Measurements from ENCODE around the gene CHMP5.

Gene CHMP5

DNA sequence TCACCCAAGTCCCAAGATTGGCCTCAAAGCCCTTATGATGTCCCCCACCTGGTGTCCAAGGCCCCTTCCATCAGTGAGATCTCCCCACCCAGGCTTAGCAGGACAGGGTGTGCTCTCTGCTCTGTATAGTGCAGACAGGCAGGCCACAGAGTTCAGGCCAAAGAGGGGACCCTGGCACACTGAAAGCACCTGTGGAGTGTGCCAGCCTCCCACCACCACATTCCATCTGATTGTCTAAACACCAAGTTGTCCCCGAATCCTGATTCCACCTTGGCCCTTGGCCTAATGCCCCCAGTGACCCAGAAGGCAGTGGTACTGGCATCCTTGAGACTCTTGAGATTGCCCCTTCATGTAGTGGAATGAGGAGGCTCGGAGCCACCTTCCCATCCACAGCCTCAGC is 19.5 kb upstream of the CHMP5 start:
- H3K4me1 ChIP-seq (ENCODE audit: control insufficient read depth, insufficient read depth, low read length): no peaks in the 10 kb centered on the region
- peaks cover 7% of the 10 kb centered on the region; the same call in 1 of the 2 replicates for H3K36me3 ChIP-seq (ENCODE audit: control insufficient read depth, insufficient read depth, low read length)
- H3K9me3 ChIP-seq (ENCODE audit: control insufficient read depth, insufficient read depth, low read length): no peaks in the 10 kb centered on the region
- no peak overlapping the region for H3K4me3 ChIP-seq (ENCODE audit: low read depth, low read length)
- no peaks in the 10 kb centered on the region for H3K27me3 ChIP-seq (ENCODE audit: control insufficient read depth, insufficient read depth, low read length)
- H3K27ac ChIP-seq (ENCODE audit: low read depth, low read length): no peak overlapping the region
- H3K9ac ChIP-seq (ENCODE audit: low read depth, low read length): no peak overlapping the region

DNA sequence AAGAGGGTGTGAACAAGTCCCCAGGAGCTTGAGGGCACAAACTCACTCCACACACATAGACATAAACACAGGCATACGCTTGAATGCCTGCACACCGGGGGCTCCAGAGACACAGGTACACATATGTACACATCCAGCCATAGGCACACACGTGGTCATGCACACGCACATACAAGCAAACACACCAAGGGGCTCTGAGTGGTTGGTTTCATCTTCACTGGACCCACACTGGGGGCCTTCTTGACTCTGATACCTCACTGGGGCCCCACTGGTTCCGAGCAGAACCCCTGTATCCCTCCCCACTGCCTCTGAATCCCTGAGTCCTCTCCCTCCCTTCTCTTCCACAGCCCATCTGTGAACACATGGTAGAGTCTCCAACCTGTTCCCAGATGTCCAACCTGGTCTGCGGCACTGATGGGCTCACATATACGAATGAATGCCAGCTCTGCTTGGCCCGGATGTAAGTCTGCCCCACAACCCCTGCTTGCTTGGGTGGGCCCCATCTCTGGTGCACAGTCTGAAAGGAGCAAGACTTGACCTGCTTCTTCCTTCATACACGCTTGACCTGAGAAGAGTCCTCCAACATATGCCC is 18.5 kb upstream of the CHMP5 start:
- no peak overlapping the region for H3K27ac ChIP-seq (ENCODE audit: low read depth, low read length)
- H3K4me1 ChIP-seq (ENCODE audit: control insufficient read depth, insufficient read depth, low read length): no peaks in the 10 kb centered on the region
- no peaks in the 10 kb centered on the region for H3K27me3 ChIP-seq (ENCODE audit: control insufficient read depth, insufficient read depth, low read length)
- no peak overlapping the region for H3K9ac ChIP-seq (ENCODE audit: low read depth, low read length)
- no peak overlapping the region for H3K4me3 ChIP-seq (ENCODE audit: low read depth, low read length)
- H3K36me3 ChIP-seq (ENCODE audit: control insufficient read depth, insufficient read depth, low read length): peaks cover 11% of the 10 kb centered on the region; the same call in 1 of the 2 replicates
- H3K9me3 ChIP-seq (ENCODE audit: control insufficient read depth, insufficient read depth, low read length): no peaks in the 10 kb centered on the region

DNA sequence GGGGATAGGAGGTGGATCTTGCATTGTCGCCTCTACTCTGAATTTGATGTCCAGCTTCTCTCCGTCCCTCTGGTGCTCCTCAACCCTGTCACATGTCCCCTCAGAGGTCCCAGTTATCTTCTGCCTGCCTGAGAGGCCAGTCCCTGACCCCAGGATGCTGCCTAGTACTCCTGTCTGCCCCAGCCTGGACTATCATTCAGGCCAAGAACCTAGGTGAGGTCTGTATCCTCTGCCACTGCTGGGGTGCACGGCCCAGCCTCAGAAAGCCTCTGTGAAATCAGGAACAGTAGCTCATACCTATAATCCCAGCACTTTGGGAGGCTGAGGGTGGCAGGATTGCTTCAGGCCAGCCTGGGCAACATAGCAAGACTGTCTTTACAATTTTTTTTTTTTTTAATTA is 16.2 kb upstream of the CHMP5 start:
- Histone ChIP-seq H3K9ac (ENCODE audit: low read depth, low read length) (no peak overlapping the region), H3K27ac (ENCODE audit: low read depth, low read length) (no peak overlapping the region), H3K4me1 (ENCODE audit: control insufficient read depth, insufficient read depth, low read length) (no peaks in the 10 kb centered on the region), H3K4me3 (ENCODE audit: low read depth, low read length) (no peak overlapping the region), H3K27me3 (ENCODE audit: control insufficient read depth, insufficient read depth, low read length) (no peaks in the 10 kb centered on the region), H3K9me3 (ENCODE audit: control insufficient read depth, insufficient read depth, low read length) (no peaks in the 10 kb centered on the region), H3K36me3 (ENCODE audit: control insufficient read depth, insufficient read depth, low read length) (peaks cover 24% of the 10 kb centered on the region)

DNA sequence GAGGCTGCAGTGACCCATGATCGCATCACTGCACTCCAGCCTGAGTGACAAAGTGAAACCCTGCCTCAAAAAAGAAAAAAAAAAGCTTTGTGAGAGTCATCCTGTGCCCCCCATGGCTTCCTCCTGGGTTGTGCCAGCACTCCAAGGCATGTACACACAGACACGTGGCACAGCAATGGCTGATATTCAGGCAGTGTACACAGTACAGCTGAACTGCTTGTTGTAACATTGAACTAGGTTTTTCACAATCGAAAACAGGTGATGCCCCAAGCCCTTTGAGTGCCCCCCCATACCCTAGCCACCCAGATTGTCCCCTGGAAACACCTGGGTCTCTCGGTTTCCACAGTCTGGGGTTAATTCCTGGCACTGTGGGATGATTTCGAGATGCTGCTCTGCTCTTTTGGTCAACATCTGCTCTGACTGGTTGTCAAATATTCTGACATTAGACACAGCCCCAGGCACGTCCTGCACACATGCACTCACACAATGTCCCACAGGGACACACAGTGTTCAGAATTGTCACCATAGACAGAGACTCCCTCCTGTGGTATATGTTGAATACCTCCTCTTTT is 15.7 kb upstream of the CHMP5 start:
- Histone ChIP-seq H3K9me3 (ENCODE audit: control insufficient read depth, insufficient read depth, low read length) (no peaks in the 10 kb centered on the region), H3K4me3 (ENCODE audit: low read depth, low read length) (no peak overlapping the region), H3K9ac (ENCODE audit: low read depth, low read length) (no peak overlapping the region), H3K27ac (ENCODE audit: low read depth, low read length) (no peak overlapping the region), H3K36me3 (ENCODE audit: control insufficient read depth, insufficient read depth, low read length) (peaks cover 29% of the 10 kb centered on the region), H3K4me1 (ENCODE audit: control insufficient read depth, insufficient read depth, low read length) (no peaks in the 10 kb centered on the region), H3K27me3 (ENCODE audit: control insufficient read depth, insufficient read depth, low read length) (no peaks in the 10 kb centered on the region)

DNA sequence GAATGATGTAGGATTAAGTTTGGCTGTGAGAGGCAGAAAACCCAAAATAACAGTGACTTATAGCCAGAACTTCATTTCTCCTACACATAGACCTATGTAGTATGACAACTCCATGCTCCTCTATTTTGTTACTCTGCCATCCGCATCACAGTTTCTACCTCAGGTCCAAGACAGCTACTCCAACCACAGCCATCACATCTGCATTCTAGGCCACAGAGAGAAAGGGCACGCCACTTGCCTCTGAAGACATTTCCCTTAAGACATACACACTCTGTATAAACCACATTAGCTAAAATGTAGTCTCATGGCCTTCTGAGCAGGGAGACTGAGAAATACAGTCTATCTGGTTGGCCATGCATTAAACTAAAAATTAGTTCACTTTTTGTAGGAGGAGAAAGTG is 14.9 kb upstream of the CHMP5 start:
- H3K4me3 ChIP-seq (ENCODE audit: low read depth, low read length): no peak overlapping the region

DNA sequence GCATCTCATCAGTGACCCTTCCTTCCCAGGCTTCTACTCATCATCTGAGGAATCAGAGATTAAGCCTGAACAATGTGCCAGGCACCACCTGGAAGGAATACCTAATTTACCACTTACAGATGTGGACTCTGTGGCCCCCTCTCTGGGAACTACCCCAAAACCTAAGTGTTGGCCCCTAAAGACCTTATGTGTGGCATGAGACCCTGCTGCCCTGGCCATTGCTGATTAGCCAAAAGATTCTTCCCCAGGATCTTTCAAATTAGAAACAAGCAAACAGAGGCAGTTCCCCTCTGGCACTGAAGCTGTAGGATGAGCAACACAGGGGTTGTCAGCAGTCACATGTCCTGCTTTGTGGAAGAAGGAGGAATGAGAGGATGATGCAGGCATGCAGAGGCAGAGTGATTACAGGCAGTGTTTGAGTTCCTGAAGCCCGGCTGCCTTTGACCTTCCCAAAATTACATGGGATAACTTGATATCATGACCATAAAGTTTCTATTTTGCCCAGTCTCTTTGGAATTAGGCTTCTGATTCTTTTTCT is 14.3 kb upstream of the CHMP5 start:
- no peak overlapping the region for H3K9ac ChIP-seq (ENCODE audit: low read depth, low read length)
- no peaks in the 10 kb centered on the region for H3K27me3 ChIP-seq (ENCODE audit: control insufficient read depth, insufficient read depth, low read length)
- no peaks in the 10 kb centered on the region for H3K9me3 ChIP-seq (ENCODE audit: control insufficient read depth, insufficient read depth, low read length)
- H3K4me3 ChIP-seq (ENCODE audit: low read depth, low read length): no peak overlapping the region
- no peak overlapping the region for H3K27ac ChIP-seq (ENCODE audit: low read depth, low read length)
- H3K4me1 ChIP-seq (ENCODE audit: control insufficient read depth, insufficient read depth, low read length): no peaks in the 10 kb centered on the region
- peaks cover 43% of the 10 kb centered on the region for H3K36me3 ChIP-seq (ENCODE audit: control insufficient read depth, insufficient read depth, low read length)

More for the DNA sequence above, 14.9 kb upstream of the CHMP5 start:
- H3K27me3 ChIP-seq (ENCODE audit: control insufficient read depth, insufficient read depth, low read length): no peaks in the 10 kb centered on the region
- no peaks in the 10 kb centered on the region for H3K9me3 ChIP-seq (ENCODE audit: control insufficient read depth, insufficient read depth, low read length)
- no peak overlapping the region for H3K9ac ChIP-seq (ENCODE audit: low read depth, low read length)
- no peak overlapping the region for H3K27ac ChIP-seq (ENCODE audit: low read depth, low read length)
- H3K4me1 ChIP-seq (ENCODE audit: control insufficient read depth, insufficient read depth, low read length): no peaks in the 10 kb centered on the region
- peaks cover 38% of the 10 kb centered on the region for H3K36me3 ChIP-seq (ENCODE audit: control insufficient read depth, insufficient read depth, low read length)

DNA sequence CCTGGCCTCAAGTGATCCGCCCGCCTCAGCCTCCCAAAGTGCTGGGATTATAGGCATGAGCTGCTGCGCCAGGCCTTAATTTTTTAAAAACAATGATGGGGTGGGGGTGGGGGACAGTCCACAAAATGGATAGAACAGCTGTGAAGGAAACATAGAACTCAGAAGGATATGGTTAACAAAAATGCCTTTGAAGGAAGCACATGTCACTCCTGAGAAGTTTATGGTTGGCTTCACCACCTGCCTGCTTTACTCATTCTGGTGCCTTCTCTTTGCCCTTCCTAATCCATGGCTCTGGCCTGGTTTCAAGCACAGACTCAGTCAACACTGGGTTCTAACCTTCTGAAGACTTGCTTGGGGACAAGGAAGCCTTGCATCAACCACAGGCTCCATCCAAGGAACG is 10.6 kb upstream of the CHMP5 start:
- peaks cover 78% of the 10 kb centered on the region for H3K36me3 ChIP-seq (ENCODE audit: control insufficient read depth, insufficient read depth, low read length)

DNA sequence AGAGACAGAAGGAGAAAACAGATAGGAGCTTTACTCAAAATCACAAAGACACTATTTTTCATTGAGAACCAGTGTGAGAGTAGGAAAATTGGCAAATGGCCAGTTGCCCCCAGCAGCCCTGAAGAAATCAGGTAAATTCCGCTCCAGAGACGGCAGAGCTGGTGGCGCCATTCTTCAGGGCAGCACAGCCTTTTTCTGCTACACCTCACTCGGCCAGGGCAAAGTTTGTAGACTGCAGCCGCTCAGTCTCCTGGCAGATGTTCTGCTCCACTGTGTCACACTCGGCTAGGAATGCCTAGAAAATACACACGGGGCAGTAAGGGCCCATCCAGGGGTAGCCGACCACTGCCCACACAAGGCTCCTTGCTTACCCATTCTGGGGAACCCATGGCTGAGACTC is 9.8 kb upstream of the CHMP5 start:
- Histone ChIP-seq H3K27ac (ENCODE audit: low read depth, low read length) (no peak overlapping the region), H3K36me3 (ENCODE audit: control insufficient read depth, insufficient read depth, low read length) (peaks cover 82% of the 10 kb centered on the region)

More for the DNA sequence above, 10.6 kb upstream of the CHMP5 start:
- Histone ChIP-seq H3K27ac (ENCODE audit: low read depth, low read length) (no peak overlapping the region), H3K4me1 (ENCODE audit: control insufficient read depth, insufficient read depth, low read length) (no peaks in the 10 kb centered on the region), H3K27me3 (ENCODE audit: control insufficient read depth, insufficient read depth, low read length) (no peaks in the 10 kb centered on the region), H3K9me3 (ENCODE audit: control insufficient read depth, insufficient read depth, low read length) (no peaks in the 10 kb centered on the region), H3K9ac (ENCODE audit: low read depth, low read length) (no peak overlapping the region), H3K4me3 (ENCODE audit: low read depth, low read length) (no peak overlapping the region)

DNA sequence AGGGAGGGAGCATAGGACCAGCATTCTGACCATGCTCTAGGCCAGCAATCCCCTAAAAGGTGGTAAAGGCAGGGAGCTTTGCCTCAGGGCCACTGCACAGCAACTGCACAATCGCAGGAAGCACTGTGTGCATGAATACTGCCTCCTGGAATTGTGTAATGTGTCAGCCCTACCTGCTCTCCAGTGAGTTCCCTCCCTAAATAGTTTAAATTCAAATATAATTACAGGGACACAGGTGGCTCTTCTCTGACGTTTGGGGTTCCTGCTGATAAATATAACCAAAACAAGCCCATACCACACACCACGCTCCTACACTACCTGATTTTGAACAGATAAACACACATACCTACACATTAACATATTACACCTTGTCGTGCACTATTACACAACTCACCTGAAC is 9.4 kb upstream of the CHMP5 start:
- H3K9ac ChIP-seq (ENCODE audit: low read depth, low read length): no peak overlapping the region
- H3K27me3 ChIP-seq (ENCODE audit: control insufficient read depth, insufficient read depth, low read length): no peaks in the 10 kb centered on the region
- no peaks in the 10 kb centered on the region for H3K4me1 ChIP-seq (ENCODE audit: control insufficient read depth, insufficient read depth, low read length)
- no peaks in the 10 kb centered on the region for H3K9me3 ChIP-seq (ENCODE audit: control insufficient read depth, insufficient read depth, low read length)
- peaks cover 82% of the 10 kb centered on the region for H3K36me3 ChIP-seq (ENCODE audit: control insufficient read depth, insufficient read depth, low read length)
- no peak overlapping the region for H3K27ac ChIP-seq (ENCODE audit: low read depth, low read length)
- H3K4me3 ChIP-seq (ENCODE audit: low read depth, low read length): no peak overlapping the region

More for the DNA sequence above, 9.8 kb upstream of the CHMP5 start:
- Histone ChIP-seq H3K27me3 (ENCODE audit: control insufficient read depth, insufficient read depth, low read length) (no peaks in the 10 kb centered on the region), H3K9ac (ENCODE audit: low read depth, low read length) (no peak overlapping the region), H3K9me3 (ENCODE audit: control insufficient read depth, insufficient read depth, low read length) (no peaks in the 10 kb centered on the region), H3K4me3 (ENCODE audit: low read depth, low read length) (no peak overlapping the region), H3K4me1 (ENCODE audit: control insufficient read depth, insufficient read depth, low read length) (no peaks in the 10 kb centered on the region)

DNA sequence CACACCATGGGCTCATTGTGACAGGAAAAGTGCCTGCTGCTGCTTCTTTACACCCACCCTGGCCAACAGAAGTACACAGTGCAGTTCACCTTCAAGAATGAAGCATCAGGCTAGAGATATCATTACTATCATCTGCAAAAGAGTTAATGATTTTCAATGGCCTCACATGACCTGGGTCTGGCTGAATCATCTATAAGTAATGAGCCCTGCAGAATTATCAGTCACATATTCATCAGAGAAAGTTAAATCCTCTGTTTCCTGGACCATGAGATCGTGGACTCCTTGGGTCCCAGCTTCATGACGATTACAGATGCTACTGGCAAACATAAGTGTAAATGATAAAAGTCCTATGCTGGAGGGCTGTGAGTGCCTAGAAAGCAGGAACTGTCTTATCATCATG is 8.6 kb upstream of the CHMP5 start:
- no peaks in the 10 kb centered on the region for H3K9me3 ChIP-seq (ENCODE audit: control insufficient read depth, insufficient read depth, low read length)
- H3K9ac ChIP-seq (ENCODE audit: low read depth, low read length): no peak overlapping the region
- H3K27ac ChIP-seq (ENCODE audit: low read depth, low read length): no peak overlapping the region
- H3K4me3 ChIP-seq (ENCODE audit: low read depth, low read length): no peak overlapping the region
- no peaks in the 10 kb centered on the region for H3K4me1 ChIP-seq (ENCODE audit: control insufficient read depth, insufficient read depth, low read length)
- no peaks in the 10 kb centered on the region for H3K27me3 ChIP-seq (ENCODE audit: control insufficient read depth, insufficient read depth, low read length)
- peaks cover 88% of the 10 kb centered on the region for H3K36me3 ChIP-seq (ENCODE audit: control insufficient read depth, insufficient read depth, low read length)

DNA sequence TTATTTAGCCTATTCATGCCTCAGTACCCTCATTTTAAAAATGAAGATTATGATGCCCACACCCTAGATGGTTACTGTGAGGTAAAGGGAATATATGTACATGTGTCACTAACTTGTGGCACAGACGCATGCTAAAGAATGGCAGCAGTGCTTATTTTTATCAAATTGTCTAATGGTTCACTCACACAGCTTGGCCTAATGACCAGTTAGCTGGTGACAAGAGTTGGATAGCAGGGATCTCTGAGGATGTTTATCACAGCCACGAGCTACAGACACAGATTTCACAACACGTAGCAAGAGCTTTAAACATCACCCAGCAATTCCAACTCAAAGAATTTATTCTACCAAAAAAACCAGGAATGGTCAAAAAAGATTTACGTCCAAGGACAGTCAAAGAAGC is 7.6 kb upstream of the CHMP5 start:
- Histone ChIP-seq H3K9me3 (ENCODE audit: control insufficient read depth, insufficient read depth, low read length) (no peaks in the 10 kb centered on the region), H3K27me3 (ENCODE audit: control insufficient read depth, insufficient read depth, low read length) (no peaks in the 10 kb centered on the region), H3K4me1 (ENCODE audit: control insufficient read depth, insufficient read depth, low read length) (no peaks in the 10 kb centered on the region), H3K9ac (ENCODE audit: low read depth, low read length) (no peak overlapping the region), H3K4me3 (ENCODE audit: low read depth, low read length) (no peak overlapping the region), H3K36me3 (ENCODE audit: control insufficient read depth, insufficient read depth, low read length) (peaks cover 95% of the 10 kb centered on the region), H3K27ac (ENCODE audit: low read depth, low read length) (no peak overlapping the region)

Measured in HUES48 (cell line).